ENCODE results near the gene ONECUT3. TPM values are rescaled to one million over a fixed set of nuclear protein-coding genes. Genes with fewer than 3 reads are reported as not detected.

ONECUT3 gene
- total RNA-seq, result not detected in 2 replicates

GRCh38 chr19:1752757-1753728 lies at the start of gene ONECUT3:
Gene ONECUT3, plus strand, starts transcription at chr19:1753506. Its CDS starts 157 bp downstream, at chr19:1753663.

GRCh38 chr19:1811942-1812425 lies 58.7 kb downstream of the ONECUT3 start, which contains the start of gene ATP8B3:
Gene ATP8B3, minus strand, starts transcription at chr19:1812276. Its CDS starts 540 bp downstream, at chr19:1811736.

Small RNA genes lying within 50 kb of the gene (small RNA-seq; reads per million reads assigned to genes)
- gene RF00017, result not detected

Other genes with a start within 250 kb of the ONECUT3 start
- 0.22 and 0.53 TPM in 2 replicates for gene ADAMTSL5, start 240.5 kb upstream of the ONECUT3 start, total RNA-seq
- not detected in 2 replicates for gene PLK5, start 229.4 kb upstream of the ONECUT3 start, total RNA-seq
- 57.1 and 62.6 TPM in 2 replicates for gene MEX3D, start 185.2 kb upstream of the ONECUT3 start, total RNA-seq
- gene MBD3, start 160.6 kb upstream of the ONECUT3 start, total RNA-seq, result 78.7 and 86.2 TPM in 2 replicates
- 32.0 and 34.7 TPM in 2 replicates for gene UQCR11, start 148.0 kb upstream of the ONECUT3 start, total RNA-seq
- gene TCF3, start 100.9 kb upstream of the ONECUT3 start, total RNA-seq, result 94.9 and 154 TPM in 2 replicates
- gene ATP8B3, start 58.8 kb downstream of the ONECUT3 start, total RNA-seq, result 1.2 and 2.2 TPM in 2 replicates
- 24.3 and 31.5 TPM in 2 replicates for gene REXO1, start 95.0 kb downstream of the ONECUT3 start, total RNA-seq
- gene KLF16, start 110.1 kb downstream of the ONECUT3 start, total RNA-seq, result 11.0 and 14.4 TPM in 2 replicates
- 56.3 and 82.8 TPM in 2 replicates for gene ABHD17A, start 132.0 kb downstream of the ONECUT3 start, total RNA-seq
- gene ADAT3, start 151.9 kb downstream of the ONECUT3 start, total RNA-seq, result 3.9 and 5.6 TPM in 2 replicates
- 46.0 and 53.7 TPM in 2 replicates for gene SCAMP4, start 151.9 kb downstream of the ONECUT3 start, total RNA-seq
- gene CSNK1G2, start 187.7 kb downstream of the ONECUT3 start, total RNA-seq, result 52.7 and 71.3 TPM in 2 replicates

All from thoracic aorta endothelial cell (primary cell).